Liver (tissue), 3 donors: Measurements from ENCODE around the gene OR2F2.

ENCODE experiments used
- ATF3 ChIP-seq: IDR thresholded peaks from 2 replicates; pipeline ENCODE4 v1.6.1; 2016; ENCODE audit warnings: antibody characterized with exemption
- CTCF ChIP-seq: fragments of 150-350 bp; IDR thresholded peaks from 2 replicates; pipeline ENCODE4 v1.5.1; 2017; ENCODE audit warnings: improper control_type of control experiment, low read depth, low read length; ENCODE audit not compliant: missing input control
- EGR1 ChIP-seq, 2 donors: IDR thresholded peaks; 2 replicates each; pipeline ENCODE4 v1.6.1; 2016 to 2018; ENCODE audit warnings: antibody characterized with exemption in 2 of 2, low read depth in 2 of 2
- FOXA1 ChIP-seq: IDR thresholded peaks from 2 replicates; pipeline ENCODE4 v1.6.1; 2016; ENCODE audit warnings: antibody characterized with exemption
- GABPA ChIP-seq, 2 donors: IDR thresholded peaks in 1 of 2; conservative IDR thresholded peaks in 1 of 2; 2 replicates each; pipeline ENCODE4 v1.6.1; 2016; ENCODE audit warnings: antibody characterized with exemption in 2 of 2, mild to moderate bottlenecking in 1 of 2, moderate library complexity in 1 of 2
- JUND ChIP-seq, 2 donors: IDR thresholded peaks; 2 replicates each; pipeline ENCODE4 v1.6.1; 2016; ENCODE audit warnings: antibody characterized with exemption in 2 of 2
- MAX ChIP-seq: IDR thresholded peaks from 2 replicates; pipeline ENCODE4 v1.6.1; 2016; ENCODE audit warnings: antibody characterized with exemption
- RAD21 ChIP-seq, 2 donors: IDR thresholded peaks; 2 replicates each; pipeline ENCODE4 v1.6.1; 2016; ENCODE audit warnings: antibody characterized with exemption in 2 of 2, mild to moderate bottlenecking in 2 of 2
- REST ChIP-seq: IDR thresholded peaks from 2 replicates; pipeline ENCODE4 v1.6.1; 2016; ENCODE audit warnings: antibody characterized with exemption, mild to moderate bottlenecking
- SP1 ChIP-seq: IDR thresholded peaks from 2 replicates; pipeline ENCODE4 v1.6.1; 2018; ENCODE audit warnings: antibody characterized with exemption, mild to moderate bottlenecking
- TAF1 ChIP-seq: conservative IDR thresholded peaks from 2 replicates; pipeline ENCODE4 v1.6.1; 2016; ENCODE audit warnings: antibody characterized with exemption, mild to moderate bottlenecking
- YY1 ChIP-seq: IDR thresholded peaks from 2 replicates; pipeline ENCODE4 v1.6.1; 2016; ENCODE audit warnings: antibody characterized with exemption, mild to moderate bottlenecking
- ZBTB33 ChIP-seq: IDR thresholded peaks from 2 replicates; pipeline ENCODE4 v1.6.1; 2016; ENCODE audit warnings: antibody characterized with exemption
- donor health status: healthy.
- donor health status: healthy.

GRCh38 chr7:143936087-143937009 lies 1.3 kb downstream of the OR2F2 start:
- TF ChIP-seq CTCF, result no peak
- TF ChIP-seq GABPA (IDR thresholded peaks at IDR 0.05 in 1 of 2, conservative IDR thresholded peaks at IDR 0.05 in 1 of 2), result no peak
- TF ChIP-seq MAX, result no peak
- TF ChIP-seq RAD21 (IDR thresholded peaks at IDR 0.05), result no peak
- TF ChIP-seq JUND (IDR thresholded peaks at IDR 0.05), result no peak
- no peak for TF ChIP-seq REST
- no peak for TF ChIP-seq FOXA1
- TF ChIP-seq SP1, result no peak
- TF ChIP-seq ZBTB33, result no peak
- no peak for TF ChIP-seq YY1
- TF ChIP-seq EGR1 (IDR thresholded peaks at IDR 0.05; ENCODE audit: low read depth in 2 of 2), result no peak
- TF ChIP-seq ATF3, result no peak
- no peak for TF ChIP-seq TAF1
